A549 (cell line): ENCODE results near the gene CUL4A. TPM values are rescaled to one million over a fixed set of nuclear protein-coding genes. Genes with fewer than 3 reads are reported as not detected.

Experiments used
- ATAC-seq, 2 experiments: fragments of 200-7000 bp in 1 of 2; fragments of >200 bp in 1 of 2; cut with Nextera tagmentation in 1 of 2; cut with Tn5 transposase in 1 of 2; 3 replicates each; pipeline versions ENCODE4 v1.8.0 to v1.9.1; 2018 to 2020; ENCODE audit warnings: mild to moderate bottlenecking in 1 of 2, moderate library complexity in 1 of 2
- CTCF ChIA-PET: fragments of 300-600 bp; sonication (Branson Sonifier 250); formaldehyde crosslinking; extraction: SDS; loops from one replicate; lab custom pipeline; 2021; ENCODE audit warnings: antibody characterized with exemption, inconsistent platforms; lab: Yijun Ruan, JAX
- POLR2A ChIA-PET: fragments of 350-600 bp; formaldehyde crosslinking; extraction: SDS; loops from one replicate; lab custom pipeline; 2021; ENCODE audit warnings: antibody characterized with exemption, inconsistent platforms; lab: Yijun Ruan, JAX
- DNase-seq, 2 experiments: peaks; one replicate each; pipeline versions ENCODE4 v3.0.0 to v3.0.0-alpha.2; 2011 to 2016; ENCODE audit warnings: low read depth in 1 of 2, low spot score in 1 of 2
- FAIRE-seq: peaks from 2 replicates; lab custom pipeline; 2011; peaks lifted over from hg19 to GRCh38; lab: Jason Lieb, UNC
- H3K27ac ChIP-seq, 2 experiments: fragments of >200 bp; sonication (Bioruptor Twin); formaldehyde crosslinking; 3 replicates each; pipeline ENCODE4 v1.5.1; 2016 to 2017
- H3K4me1 ChIP-seq: fragments of >200 bp; sonication (Bioruptor Twin); formaldehyde crosslinking; 3 replicates; pipeline ENCODE4 v1.6.1; 2016
- H3K4me2 ChIP-seq: fragments of >200 bp; sonication (Bioruptor Twin); formaldehyde crosslinking; 3 replicates; pipeline ENCODE4 v1.6.1; 2016
- H3K4me3 ChIP-seq: fragments of >200 bp; sonication (Bioruptor Twin); formaldehyde crosslinking; 3 replicates; pipeline ENCODE4 v1.5.1; 2016
- H3K9me3 ChIP-seq: fragments of >200 bp; sonication (Bioruptor Twin); formaldehyde crosslinking; 3 replicates; pipeline ENCODE4 v1.6.1; 2016
- BHLHE40 ChIP-seq: IDR thresholded peaks from 2 replicates; pipeline ENCODE4 v1.6.1; 2012; ENCODE audit warnings: low read depth, low read length, inconsistent platforms
- CHD4 ChIP-seq: fragments of 200-600 bp; sonication (generic); IDR thresholded peaks from 2 replicates; pipeline ENCODE4 v1.6.1; 2016; ENCODE audit warnings: antibody characterized with exemption, mild to moderate bottlenecking, borderline replicate concordance
- CTCF ChIP-seq: fragments of >200 bp; sonication (Bioruptor Twin); formaldehyde crosslinking; IDR thresholded peaks from 3 replicates; pipeline ENCODE4 v1.5.1; 2016
- E2F6 ChIP-seq: IDR thresholded peaks from 2 replicates; pipeline ENCODE4 v1.6.1; 2012; ENCODE audit warnings: low read depth, borderline replicate concordance
- EHF ChIP-seq: fragments of 250-450 bp; sonication (Bioruptor Pico); IDR thresholded peaks from 2 replicates; pipeline ENCODE4 v1.5.0; 2020; ENCODE audit warnings: mild to moderate bottlenecking
- FOXS1 ChIP-seq: fragments of 250-450 bp; sonication (Bioruptor Pico); IDR thresholded peaks from 2 replicates; pipeline ENCODE4 v1.5.0; 2020; ENCODE audit warnings: mild to moderate bottlenecking, moderate library complexity
- HDAC2 ChIP-seq: fragments of 200-600 bp; sonication (generic); IDR thresholded peaks from 2 replicates; pipeline ENCODE4 v1.6.1; 2016
- HES2 ChIP-seq: fragments of >200 bp; sonication (Bioruptor Twin); formaldehyde crosslinking; IDR thresholded peaks from 2 replicates; pipeline ENCODE4 v1.6.1; 2016
- HEYL ChIP-seq: fragments of 250-450 bp; sonication (Bioruptor Pico); IDR thresholded peaks from 2 replicates; pipeline ENCODE4 v1.8.0; 2021; ENCODE audit warnings: mild to moderate bottlenecking, moderate library complexity
- HMGXB4 ChIP-seq: fragments of 250-450 bp; sonication (Bioruptor Pico); IDR thresholded peaks from 2 replicates; pipeline ENCODE4 v1.5.0; 2021; ENCODE audit warnings: mild to moderate bottlenecking, moderate library complexity, borderline replicate concordance
- HOXB13 ChIP-seq: fragments of 250-450 bp; sonication (Bioruptor Pico); IDR thresholded peaks from 2 replicates; pipeline ENCODE4 v1.5.0; 2020; ENCODE audit warnings: low read depth, mild to moderate bottlenecking, moderate library complexity
- JUNB ChIP-seq: fragments of >200 bp; sonication (Bioruptor Twin); formaldehyde crosslinking; IDR thresholded peaks from 2 replicates; pipeline ENCODE4 v1.6.1; 2016
- KDM1A ChIP-seq: fragments of 200-600 bp; sonication (generic); IDR thresholded peaks from 2 replicates; pipeline ENCODE4 v1.6.1; 2016; ENCODE audit warnings: low read depth, mild to moderate bottlenecking
- KDM5A ChIP-seq: fragments of 200-600 bp; sonication (generic); IDR thresholded peaks from 2 replicates; pipeline ENCODE4 v1.6.1; 2016; ENCODE audit warnings: antibody characterized with exemption, mild to moderate bottlenecking
- MAFK ChIP-seq: fragments of 450-650 bp; IDR thresholded peaks from 2 replicates; pipeline ENCODE4 v1.6.1; 2014; ENCODE audit not compliant: partially characterized antibody
- MAZ ChIP-seq: fragments of 150-350 bp; IDR thresholded peaks from 2 replicates; pipeline ENCODE4 v1.6.1; 2014; ENCODE audit warnings: antibody characterized with exemption, low read depth, low read length, borderline replicate concordance
- NPAS2 ChIP-seq: fragments of 250-450 bp; sonication (Bioruptor Pico); IDR thresholded peaks from 2 replicates; pipeline ENCODE4 v1.8.0; 2022; ENCODE audit warnings: mild to moderate bottlenecking, moderate library complexity, borderline replicate concordance
- NR3C1 ChIP-seq: fragments of >200 bp; sonication (Bioruptor Twin); formaldehyde crosslinking; IDR thresholded peaks from 3 replicates; pipeline ENCODE4 v1.6.1; 2017
- PHF8 ChIP-seq: fragments of 200-600 bp; sonication (generic); IDR thresholded peaks from 2 replicates; pipeline ENCODE4 v1.6.1; 2016; ENCODE audit warnings: low read depth, mild to moderate bottlenecking, antibody characterized with exemption, moderate library complexity, borderline replicate concordance
- POLR2AphosphoS2 ChIP-seq: conservative IDR thresholded peaks from 2 replicates; pipeline ENCODE4 v1.6.1; 2012; ENCODE audit warnings: low read length, improper control_type of control experiment, inconsistent platforms
- RARB ChIP-seq: fragments of 250-450 bp; sonication (Bioruptor Pico); IDR thresholded peaks from 2 replicates; pipeline ENCODE4 v1.8.0; 2021; ENCODE audit warnings: mild to moderate bottlenecking, moderate library complexity
- RFX5 ChIP-seq: fragments of 450-650 bp; IDR thresholded peaks from 2 replicates; pipeline ENCODE4 v1.7.1; 2014; ENCODE audit warnings: antibody characterized with exemption, mild to moderate bottlenecking, moderate library complexity
- RNF2 ChIP-seq: fragments of 200-600 bp; sonication (generic); IDR thresholded peaks from 2 replicates; pipeline ENCODE4 v1.6.1; 2016; ENCODE audit warnings: low read depth, mild to moderate bottlenecking, antibody characterized with exemption, moderate library complexity, borderline replicate concordance
- TP53 ChIP-seq: fragments of 250-450 bp; sonication (Bioruptor Pico); IDR thresholded peaks from 2 replicates; pipeline ENCODE4 v1.5.0; 2021; ENCODE audit warnings: mild to moderate bottlenecking, moderate library complexity
- ZC3H11A ChIP-seq: fragments of 450-650 bp; IDR thresholded peaks from 2 replicates; pipeline ENCODE4 v1.6.1; 2014; ENCODE audit warnings: antibody characterized with exemption, mild to moderate bottlenecking
- WGBS: methylation state at CpG from one replicate; pipeline ENCODE4 v1.1.6; 2017; ENCODE audit errors: missing lambda C conversion rate; 5-methylcytosine and 5-hydroxymethylcytosine counted together
- polyA plus RNA-seq, 4 experiments: library from polyadenylated mRNA; depleted of rRNA in 3 of 4; stranded (reverse); fragments of >200 nt; fragmentation: RNase III in 1 of 4; extraction: RNeasy Plus Mini Kit Qiagen cat#74134 plus additional on column Dnase treatment in 1 of 4; gene quantifications; 2 replicates in 3 of 4; 3 replicates in 1 of 4; pipeline ENCODE4 v1.2.3, GENCODE V29; 2011 to 2017

CUL4A gene
- polyA plus RNA-seq, 2 of the 4 experiments (the other 2 are of a cell fraction), result 49.6 to 55.4 TPM

GRCh38 chr13:113167575-113167974 is 41.8 kb upstream of the CUL4A start:
- H3K9me3 ChIP-seq, result no peaks in the 10 kb centered on the region
- no peak overlapping the region for H3K4me3 ChIP-seq
- H3K4me2 ChIP-seq, result no peak overlapping the region
- TF ChIP-seq KDM5A (no peak), BHLHE40 (no peak), CHD4 (no peak), MAZ (no peak), HDAC2 (no peak), TP53 (CRISPR knock-in tag) (no peak), NPAS2 (CRISPR knock-in tag) (no peak), RFX5 (no peak), CTCF (no peak), MAFK (no peak), PHF8 (no peak)
- TF ChIP-seq, all 56 proteins: peak for 0
- DNase-seq (no peak), ATAC-seq (no peak), FAIRE-seq (no peak)
- POLR2A ChIA-PET, result no interaction called here
- Histone ChIP-seq H3K27ac (no peak overlapping the region), H3K4me1 (no peaks in the 10 kb centered on the region)
- CTCF ChIA-PET, result no interaction called here
- over 99% methylated on average over 3 of the region's 3 CpGs for WGBS

GRCh38 chr13:113168211-113168610 is 41.2 kb upstream of the CUL4A start:
- Histone ChIP-seq H3K4me1 (no peaks in the 10 kb centered on the region), H3K4me2 (no peak overlapping the region), H3K9me3 (no peaks in the 10 kb centered on the region), H3K27ac (no peak overlapping the region), H3K4me3 (no peak overlapping the region)
- POLR2A ChIA-PET, result no interaction called here
- TF ChIP-seq BHLHE40 (no peak), KDM1A (no peak), TP53 (CRISPR knock-in tag) (no peak), HES2 (no peak), POLR2AphosphoS2 (no peak), RARB (CRISPR knock-in tag) (no peak), E2F6 (no peak), EHF (CRISPR knock-in tag) (no peak), NR3C1 (no peak), JUNB (no peak), MAFK (no peak), CHD4 (no peak), FOXS1 (no peak)
- DNase-seq (no peak), ATAC-seq (no peak), FAIRE-seq (no peak)
- CTCF ChIA-PET, result no interaction called here
- WGBS, result 98% methylated on average over 7 of the region's 7 CpGs

- ATAC-seq (no peak), FAIRE-seq (no peak), DNase-seq (no peak)
- Histone ChIP-seq H3K4me2 (no peak overlapping the region), H3K9me3 (no peaks in the 10 kb centered on the region), H3K4me1 (no peaks in the 10 kb centered on the region), H3K27ac (no peak overlapping the region), H3K4me3 (no peak overlapping the region)
- ChIA-PET CTCF (interaction anchor here (1.1 to 1.2 kb wide), 2 partner anchors 12 to 13 kb away, joined by 3 read pairs; no protein-coding TSS in a partner anchor), POLR2A (no interaction called here)
- WGBS, result 90% methylated on average over 13 of the region's 13 CpGs
- TF ChIP-seq RNF2, result no peak
- no peak for TF ChIP-seq POLR2AphosphoS2
- no peak for TF ChIP-seq JUNB
- no peak for TF ChIP-seq ZC3H11A
- no peak for TF ChIP-seq HEYL (CRISPR knock-in tag)
- TF ChIP-seq HOXB13, result no peak
- TF ChIP-seq HMGXB4 (CRISPR knock-in tag), result no peak
- no peak for TF ChIP-seq KDM5A
Measured at GRCh38 chr13:113169277-113170272, 39.8 kb upstream of the CUL4A start.
